Measurements from ENCODE around the gene SRSF6. TPM values are rescaled to one million over a fixed set of nuclear protein-coding genes. Genes with fewer than 3 reads are reported as not detected.

SRSF6 gene
- total RNA-seq, 2 experiments from 2014 or later: 129 to 137 TPM

DNA sequence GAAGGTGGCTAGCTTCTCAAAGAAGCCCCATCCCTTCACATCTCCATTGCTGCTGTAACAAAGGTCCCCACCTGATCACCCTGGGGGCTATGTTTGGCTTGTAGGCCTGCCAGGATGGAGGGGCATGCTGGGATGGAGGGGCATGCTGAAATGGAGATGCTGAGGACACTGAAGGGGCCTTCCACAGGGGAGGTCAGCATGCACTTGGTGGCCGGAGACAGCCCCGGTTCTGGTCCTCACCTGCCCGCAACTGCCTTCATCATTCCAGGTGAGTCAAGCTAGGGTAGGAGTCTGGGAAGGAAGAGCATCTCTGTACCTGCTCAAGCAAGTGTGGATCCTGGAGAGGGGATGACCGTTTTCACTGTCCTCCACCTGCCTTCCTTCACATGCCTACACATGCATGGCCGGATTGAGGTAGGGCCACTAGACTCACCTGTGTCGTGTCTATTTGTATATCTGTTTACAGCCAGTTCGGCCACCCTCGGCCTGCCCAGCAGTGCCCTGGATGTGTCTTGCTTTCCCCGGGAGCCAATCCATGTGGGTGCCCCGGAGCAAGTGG, 55.8 kb downstream of the SRSF6 start:
- Mint-ChIP-seq H3K9me3 (no peaks in the 10 kb centered on the region), H3K4me3 (peak overlapping the region; percentile 91), H3K36me3 (no peaks in the 10 kb centered on the region), H3K4me1 (peaks cover 5% of the 10 kb centered on the region), H3K27ac (peak overlapping the region; percentile 48), H3K27me3 (peaks cover 14% of the 10 kb centered on the region)
- no peak for ATAC-seq (ENCODE audit: low read depth)
- no peak for DNase-seq
- POLR2A ChIA-PET: interaction anchor here (0.6 to 2.5 kb wide), 4 partner anchors 43 to 1820 kb away, joined by 3 to 26 read pairs (median 4); partner anchors contain the start of gene SRSF6

Other genes with a start within 250 kb of the SRSF6 start
- 10 to 100 TPM; 10.6 to 13.7 TPM for gene L3MBTL1, start 49.8 kb downstream of the SRSF6 start, total RNA-seq
- gene SGK2, start 101.1 kb downstream of the SRSF6 start, total RNA-seq: under 1 TPM; 0.48 to 0.53 TPM
- 10 to 100 TPM; 17.4 to 17.8 TPM for gene IFT52, start 133.0 kb downstream of the SRSF6 start, total RNA-seq
- gene MYBL2, start 209.2 kb downstream of the SRSF6 start, total RNA-seq: 10 to 100 TPM; 72.6 to 81.1 TPM